Neural cell (in vitro differentiated cells): ENCODE results near the gene BAX.

Source experiments
- CTCF ChIP-seq: fragments of 450-650 bp; IDR thresholded peaks from 2 replicates; pipeline ENCODE4 v1.5.1; 2014; ENCODE audit warnings: antibody characterized with exemption, mild to moderate bottlenecking, moderate library complexity; ENCODE audit not compliant: poor library complexity, severe bottlenecking
- EP300 ChIP-seq: fragments of 450-650 bp; conservative IDR thresholded peaks from 2 replicates; pipeline ENCODE4 v1.6.1; 2014; ENCODE audit warnings: antibody characterized with exemption, mild to moderate bottlenecking, moderate library complexity; ENCODE audit not compliant: poor library complexity, severe bottlenecking
- EZH2 ChIP-seq: fragments of 200-600, 300-800 bp; shearing (Covaris generic), sonication (generic); IDR thresholded peaks from 2 replicates; pipeline ENCODE4 v1.6.1; 2014; ENCODE audit warnings: antibody characterized with exemption, low read length, borderline replicate concordance, mild to moderate bottlenecking; ENCODE audit not compliant: insufficient read depth, poor library complexity, severe bottlenecking
- MXI1 ChIP-seq: fragments of 450-650 bp; conservative IDR thresholded peaks from 2 replicates; pipeline ENCODE4 v1.6.1; 2014; ENCODE audit warnings: antibody characterized with exemption, mild to moderate bottlenecking; ENCODE audit not compliant: poor library complexity, severe bottlenecking
- POLR2AphosphoS5 ChIP-seq: IDR thresholded peaks from 2 replicates; pipeline ENCODE4 v1.6.1; 2012
- RAD21 ChIP-seq: fragments of 450-650 bp; conservative IDR thresholded peaks from 2 replicates; pipeline ENCODE4 v1.6.1; 2014; ENCODE audit warnings: antibody characterized with exemption, mild to moderate bottlenecking, moderate library complexity
- REST ChIP-seq: IDR thresholded peaks from 2 replicates; pipeline ENCODE4 v1.6.1; 2012; ENCODE audit warnings: borderline replicate concordance
- SMC3 ChIP-seq: fragments of 450-650 bp; conservative IDR thresholded peaks from 2 replicates; pipeline ENCODE4 v1.6.1; 2014; ENCODE audit warnings: antibody characterized with exemption, mild to moderate bottlenecking, moderate library complexity; ENCODE audit not compliant: poor library complexity

- TF ChIP-seq CTCF (no peak), EZH2 (no peak), EP300 (no peak), RAD21 (no peak), REST (no peak), POLR2AphosphoS5 (no peak), MXI1 (no peak), SMC3 (no peak)
Observed at GRCh38 chr19:48958006-48958405, 3.3 kb downstream of the BAX start.
